Cardiac fibroblast (primary cell): ENCODE measurements around the gene CHMP5.

Experiments
- DNase-seq, 2 donors: peaks; one replicate each; pipeline versions ENCODE4 v3.0.0 to v3.0.0-alpha.2; 2010; ENCODE audit warnings: low read depth in 2 of 2
- H3K4me3 ChIP-seq, 2 donors: replicated peaks in 1 of 2; 1 replicate in 1 of 2; 2 replicates in 1 of 2; pipeline ENCODE4 v1.5.1; 2011; ENCODE audit warnings: low read depth in 2 of 2, low read length in 2 of 2, mild to moderate bottlenecking in 2 of 2, moderate library complexity in 1 of 2
- TF ChIP-seq, protein P1 (sequence below): IDR thresholded peaks from one replicate; pipeline ENCODE4 v1.5.1; 2011; ENCODE audit warnings: low read depth, mild to moderate bottlenecking, low read length, inconsistent platforms

CHMP5 gene

GRCh38 chr9:33272061-33272460, 7.2 kb downstream of the CHMP5 start:
- TF ChIP-seq, protein P1, sequence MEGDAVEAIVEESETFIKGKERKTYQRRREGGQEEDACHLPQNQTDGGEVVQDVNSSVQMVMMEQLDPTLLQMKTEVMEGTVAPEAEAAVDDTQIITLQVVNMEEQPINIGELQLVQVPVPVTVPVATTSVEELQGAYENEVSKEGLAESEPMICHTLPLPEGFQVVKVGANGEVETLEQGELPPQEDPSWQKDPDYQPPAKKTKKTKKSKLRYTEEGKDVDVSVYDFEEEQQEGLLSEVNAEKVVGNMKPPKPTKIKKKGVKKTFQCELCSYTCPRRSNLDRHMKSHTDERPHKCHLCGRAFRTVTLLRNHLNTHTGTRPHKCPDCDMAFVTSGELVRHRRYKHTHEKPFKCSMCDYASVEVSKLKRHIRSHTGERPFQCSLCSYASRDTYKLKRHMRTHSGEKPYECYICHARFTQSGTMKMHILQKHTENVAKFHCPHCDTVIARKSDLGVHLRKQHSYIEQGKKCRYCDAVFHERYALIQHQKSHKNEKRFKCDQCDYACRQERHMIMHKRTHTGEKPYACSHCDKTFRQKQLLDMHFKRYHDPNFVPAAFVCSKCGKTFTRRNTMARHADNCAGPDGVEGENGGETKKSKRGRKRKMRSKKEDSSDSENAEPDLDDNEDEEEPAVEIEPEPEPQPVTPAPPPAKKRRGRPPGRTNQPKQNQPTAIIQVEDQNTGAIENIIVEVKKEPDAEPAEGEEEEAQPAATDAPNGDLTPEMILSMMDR = no peak
- H3K4me3 ChIP-seq = no peak overlapping the region
- DNase-seq = no peak

- no peak overlapping the region for H3K4me3 ChIP-seq
- TF ChIP-seq, protein P1 = no peak
- no peak for DNase-seq
These were observed 8.6 kb downstream of the CHMP5 start for GRCh38 chr9:33273266-33273971.

- TF ChIP-seq, protein P1 = no peak
- H3K4me3 ChIP-seq = no peak overlapping the region
- no peak for DNase-seq
These were observed 9.1 kb downstream of the CHMP5 start for GRCh38 chr9:33273972-33274328.

DNA sequence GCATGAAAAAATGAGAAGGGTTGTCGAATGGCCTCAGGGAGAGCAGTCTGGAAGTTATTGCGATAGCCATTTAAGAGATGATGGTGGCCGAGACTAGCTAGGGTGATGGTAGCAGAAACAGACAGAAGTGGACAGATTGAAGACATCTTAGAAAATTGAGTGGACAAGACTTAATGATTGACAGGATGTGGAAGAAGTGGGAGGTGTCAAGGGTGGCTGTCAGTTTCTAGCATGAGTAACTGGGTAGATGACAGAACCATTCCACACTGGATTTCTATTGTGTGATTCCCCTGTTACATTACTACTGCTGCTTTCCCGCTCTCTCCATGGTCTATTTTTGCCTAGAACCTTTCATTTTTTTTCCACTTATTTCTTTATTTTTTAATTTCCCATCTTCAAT, 12.6 kb downstream of the CHMP5 start:
- no peak for DNase-seq
- no peak overlapping the region for H3K4me3 ChIP-seq
- TF ChIP-seq, protein P1 = no peak

DNA sequence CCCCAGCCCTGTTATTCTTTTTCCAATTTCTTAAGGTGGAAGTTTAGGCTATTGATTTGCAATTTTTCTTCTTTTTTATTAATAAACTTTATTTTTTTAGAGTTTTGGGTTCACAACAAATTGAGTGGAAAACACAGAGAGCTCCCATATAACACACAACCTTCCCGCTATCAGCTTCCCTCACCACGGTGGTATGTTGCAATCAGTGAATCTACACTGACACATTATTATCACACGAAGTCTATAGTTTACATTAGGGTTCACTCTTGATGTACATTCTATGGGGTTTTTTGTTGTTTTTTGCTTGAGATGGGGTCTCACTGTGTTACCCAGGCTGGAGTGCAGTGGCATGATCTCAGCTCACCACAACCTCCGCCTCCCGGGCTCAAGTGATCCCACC, 20.7 kb downstream of the CHMP5 start:
- no peak for DNase-seq
- H3K4me3 ChIP-seq = no peak overlapping the region
- TF ChIP-seq, protein P1 = no peak

DNA sequence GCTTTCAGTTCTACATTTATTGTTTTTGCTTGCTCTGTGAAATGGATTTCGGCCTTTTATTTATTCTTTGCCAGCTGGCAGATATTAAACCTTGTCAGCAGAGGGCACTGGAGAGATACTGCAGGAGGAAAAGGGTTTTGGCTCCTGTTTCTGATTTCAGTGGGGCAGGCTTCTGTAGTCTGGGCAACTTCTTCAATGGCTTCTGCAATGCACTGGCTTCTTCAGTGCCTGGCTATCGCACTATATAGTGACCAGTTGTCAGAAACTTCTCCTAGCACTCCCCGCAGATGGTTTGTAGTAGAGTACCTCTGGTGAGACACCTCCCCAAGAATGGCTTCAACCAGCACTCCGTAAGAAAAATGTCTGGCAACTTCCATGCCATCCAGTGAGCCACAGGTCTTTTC, 22.2 kb downstream of the CHMP5 start:
- TF ChIP-seq, protein P1 = peak; percentile 76
- no peak overlapping the region for H3K4me3 ChIP-seq
- peak; percentile 76 to 86 for DNase-seq

DNA sequence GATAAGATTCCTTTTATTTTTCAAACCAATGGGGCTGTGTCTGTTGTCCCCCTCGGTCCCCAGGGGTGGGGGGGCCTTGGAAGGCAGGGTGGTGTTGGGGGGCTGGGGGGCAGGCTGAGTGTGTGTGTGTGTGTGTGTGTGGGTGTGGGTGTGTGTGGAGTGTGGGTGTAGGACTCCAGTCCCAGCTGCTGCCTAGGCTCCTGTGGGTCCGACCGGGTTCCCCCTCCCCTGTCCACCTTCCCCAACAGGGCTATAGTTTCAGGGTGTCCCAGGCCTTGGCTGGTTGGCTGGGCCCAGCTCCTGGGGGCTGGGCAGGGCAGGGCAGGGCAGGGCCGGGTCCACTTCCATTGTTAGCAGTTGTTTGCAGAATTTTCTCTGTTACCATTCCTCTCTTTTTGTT, 23.4 kb downstream of the CHMP5 start:
- TF ChIP-seq, protein P1 = no peak
- H3K4me3 ChIP-seq = no peak overlapping the region
- DNase-seq = no peak
